ENCODE measurements around the gene NRXN2.

- TF ChIP-seq CHD2 (IDR thresholded peaks at IDR 0.05; ENCODE audit: low read length, partially characterized antibody) (no peak), CTCF (IDR thresholded peaks at IDR 0.05) (no peak), EP300 (IDR thresholded peaks at IDR 0.05; ENCODE audit: borderline replicate concordance in 1 of 2, low read depth in 1 of 2, low read length in 1 of 2) (no peak), PBX3 (IDR thresholded peaks at IDR 0.05) (no peak), TCF12 (IDR thresholded peaks at IDR 0.05) (no peak), USF2 (IDR thresholded peaks at IDR 0.05; ENCODE audit: borderline replicate concordance, low read depth, low read length) (no peak), POLR2AphosphoS5 (IDR thresholded peaks at IDR 0.05; ENCODE audit: low read depth, low read length) (no peak)
Observed at GRCh38 chr11:64751136-64751535, 28.1 kb upstream of the NRXN2 start.
